Measurements from ENCODE around the gene WDR89. TPM values are rescaled to one million over a fixed set of nuclear protein-coding genes. Genes with fewer than 3 reads are reported as not detected.

The WDR89 gene
- polyA plus RNA-seq, 1 of the 3 experiments (the other 2 are of a cell fraction), result 2.6 TPM

GRCh38 chr14:63677891-63678379 is 36.3 kb upstream of the WDR89 start:
- H3K4me2 ChIP-seq, result no peak overlapping the region
- no peak for DNase-seq
- 86% methylated on average over 3 of the region's 3 CpGs for WGBS (ENCODE audit: low lambda C conversion rate)

GRCh38 chr14:63676615-63677014 is 34.9 kb upstream of the WDR89 start:
- no peaks in the 10 kb centered on the region for H3K79me2 ChIP-seq (ENCODE audit: insufficient read depth)
- no peak overlapping the region for H3K9ac ChIP-seq
- no peaks in the 10 kb centered on the region for H3K9me2 ChIP-seq
- no peak for DNase-seq
- ChIA-PET POLR2A (no interaction called here), CTCF (no interaction called here)
- peaks cover 0 to 15% of the 10 kb centered on the region in 2 experiments for H3K36me3 ChIP-seq (replicated peaks in 1 of 2; ENCODE audit: control insufficient read depth in 1 of 2, insufficient read depth in 2 of 2, low read length in 1 of 2)
- TF ChIP-seq GATA2 (CRISPR knock-in tag; IDR thresholded peaks at IDR 0.05), result no peak
- no peak for TF ChIP-seq NRF1 (IDR thresholded peaks at IDR 0.05; ENCODE audit: low read depth, low read length)
- TF ChIP-seq TAF1 (IDR thresholded peaks at IDR 0.05; ENCODE audit: borderline replicate concordance, low read depth, low read length), result no peak
- no peak for TF ChIP-seq ELF1 (IDR thresholded peaks at IDR 0.05)
- no peak overlapping the region for H3K27ac ChIP-seq (ENCODE audit: low read depth in 2 of 2, low read length in 1 of 2)
- no peak overlapping the region for H3K4me2 ChIP-seq
- H3K9me3 ChIP-seq, result no peaks in the 10 kb centered on the region
- no peaks in the 10 kb centered on the region for H3K27me3 ChIP-seq (ENCODE audit: insufficient read depth)
- H3F3A ChIP-seq (replicated peaks; ENCODE audit: insufficient read depth), result no peaks in the 10 kb centered on the region
- H4K20me1 ChIP-seq (ENCODE audit: insufficient read depth), result no peaks in the 10 kb centered on the region
- no peak overlapping the region for H2AFZ ChIP-seq (ENCODE audit: low read depth)
- no peaks in the 10 kb centered on the region for H3K4me1 ChIP-seq (ENCODE audit: control insufficient read depth in 1 of 2, insufficient read depth in 2 of 2, low read depth in 1 of 2, low read length in 1 of 2)
- no peak overlapping the region for H3K4me3 ChIP-seq (ENCODE audit: low read depth in 2 of 2, low read length in 1 of 2)
- 95% methylated on average over 3 of the region's 3 CpGs for WGBS (ENCODE audit: low lambda C conversion rate)

More at GRCh38 chr14:63677891-63678379, 36.3 kb upstream of the WDR89 start:
- Histone ChIP-seq H3K9me2 (no peaks in the 10 kb centered on the region), H3F3A (replicated peaks; ENCODE audit: insufficient read depth) (no peaks in the 10 kb centered on the region), H3K27me3 (ENCODE audit: insufficient read depth) (no peaks in the 10 kb centered on the region), H2AFZ (ENCODE audit: low read depth) (no peak overlapping the region), H3K9ac (no peak overlapping the region), H4K20me1 (ENCODE audit: insufficient read depth) (no peaks in the 10 kb centered on the region), H3K27ac (ENCODE audit: low read depth in 2 of 2, low read length in 1 of 2) (0 out of 4 replicates have a peak overlapping the region, but pooled peaks of 1 of the 2 experiments have one; percentile 2), H3K4me1 (ENCODE audit: control insufficient read depth in 1 of 2, insufficient read depth in 2 of 2, low read depth in 1 of 2, low read length in 1 of 2) (no peaks in the 10 kb centered on the region), H3K79me2 (ENCODE audit: insufficient read depth) (no peaks in the 10 kb centered on the region), H3K4me3 (ENCODE audit: low read depth in 2 of 2, low read length in 1 of 2) (no peak overlapping the region), H3K9me3 (no peaks in the 10 kb centered on the region), H3K36me3 (replicated peaks in 1 of 2; ENCODE audit: control insufficient read depth in 1 of 2, insufficient read depth in 2 of 2, low read length in 1 of 2) (peaks cover 0 to 15% of the 10 kb centered on the region in 2 experiments)
- ChIA-PET POLR2A (no interaction called here), CTCF (no interaction called here)
- TF ChIP-seq TEAD4 (IDR thresholded peaks at IDR 0.05; ENCODE audit: borderline replicate concordance, insufficient read depth) (no peak), MAX (IDR thresholded peaks at IDR 0.05; ENCODE audit: low read depth) (no peak), EP300 (IDR thresholded peaks at IDR 0.05; ENCODE audit: borderline replicate concordance in 1 of 2, low read depth in 1 of 2, low read length in 1 of 2) (peak in 1 of 2 experiments; percentile 36; a peak in 1 of 4 replicates), PBX3 (IDR thresholded peaks at IDR 0.05) (peak; percentile 35; the same call in 1 of the 2 replicates), IRF3 (IDR thresholded peaks at IDR 0.05; ENCODE audit: low read depth, low read length) (no peak), JUND (IDR thresholded peaks at IDR 0.05) (peak; percentile 57), TCF12 (IDR thresholded peaks at IDR 0.05) (peak; percentile 84), USF2 (IDR thresholded peaks at IDR 0.05; ENCODE audit: borderline replicate concordance, low read depth, low read length) (no peak), FOSL2 (IDR thresholded peaks at IDR 0.05; ENCODE audit: borderline replicate concordance, low read depth) (peak; percentile 61; the same call in 1 of the 2 replicates), MEF2A (IDR thresholded peaks at IDR 0.05; ENCODE audit: borderline replicate concordance, low read depth) (no peak), NFIC (IDR thresholded peaks at IDR 0.05; ENCODE audit: borderline replicate concordance) (peak; percentile 55)

All from SK-N-SH (cell line).